CD4-positive, alpha-beta T cell (primary cell): Measurements from ENCODE around the gene SYNGR2. TPM values are rescaled to one million over a fixed set of nuclear protein-coding genes. Genes with fewer than 3 reads are reported as not detected.

Experiments
- ATAC-seq: fragments of 200-7000 bp; cut with Tn5 transposase; one replicate; pipeline ENCODE4 v1.10.0; 2022; ENCODE audit warnings: mild to moderate bottlenecking; ENCODE audit not compliant: poor library complexity
- CTCF ChIA-PET: fragments of 350-600 bp; sonication (Branson Sonifier 250); formaldehyde crosslinking; loops from one replicate; lab custom pipeline; 2021; ENCODE audit warnings: antibody characterized with exemption, inconsistent platforms; lab: Charles Lee
- POLR2A ChIA-PET: fragments of 350-600 bp; sonication (Branson Sonifier 250); formaldehyde crosslinking; loops from one replicate; lab custom pipeline; 2021; ENCODE audit warnings: antibody characterized with exemption, inconsistent platforms; lab: Charles Lee
- DNase-seq, 14 experiments: peaks; one replicate each; pipeline ENCODE4 v3.0.0-alpha.2; 2013 to 2020; ENCODE audit warnings: mixed read lengths in 2 of 14
- H3K27ac ChIP-seq, 2 donors: one replicate each; pipeline versions ENCODE4 v1.5.1 to v1.7.0; 2013; ENCODE audit warnings: low read length in 2 of 2, low read depth in 1 of 2, mild to moderate bottlenecking in 1 of 2
- H3K27me3 ChIP-seq, 2 experiments: 1 replicate in 1 of 2; 2 replicates in 1 of 2; pipeline versions ENCODE4 v1.6.1 to v1.7.0; 2013; ENCODE audit warnings: low read length in 2 of 2, control low read depth in 1 of 2, mild to moderate bottlenecking in 1 of 2, moderate library complexity in 1 of 2; ENCODE audit not compliant: insufficient read depth in 2 of 2, control insufficient read depth in 1 of 2
- H3K36me3 ChIP-seq: one replicate; pipeline ENCODE4 v1.6.1; 2013; ENCODE audit warnings: low read length, control low read depth; ENCODE audit not compliant: insufficient read depth
- H3K4me1 ChIP-seq: one replicate; pipeline ENCODE4 v1.6.1; 2013; ENCODE audit warnings: low read length, control low read depth; ENCODE audit not compliant: insufficient read depth
- H3K4me3 ChIP-seq: one replicate; pipeline ENCODE4 v1.5.1; 2013; ENCODE audit warnings: mild to moderate bottlenecking, low read length, moderate library complexity
- H3K9me3 ChIP-seq, 2 experiments: 1 replicate in 1 of 2; 2 replicates in 1 of 2; pipeline versions ENCODE4 v1.6.1 to v1.7.0; 2013; ENCODE audit warnings: low read length in 2 of 2, mild to moderate bottlenecking in 2 of 2, control low read depth in 1 of 2, moderate library complexity in 1 of 2; ENCODE audit not compliant: control insufficient read depth in 1 of 2, insufficient read depth in 1 of 2
- H3K27ac Mint-ChIP-seq: one replicate; pipeline ENCODE4 v1.8.0; 2020; ENCODE audit warnings: mixed read lengths
- H3K27me3 Mint-ChIP-seq: one replicate; pipeline ENCODE4 v1.8.0; 2021; ENCODE audit warnings: mixed read lengths
- H3K36me3 Mint-ChIP-seq: one replicate; pipeline ENCODE4 v1.8.0; 2021; ENCODE audit warnings: low read depth, mixed read lengths
- H3K4me1 Mint-ChIP-seq: one replicate; pipeline ENCODE4 v1.8.0; 2021; ENCODE audit warnings: low read depth, mixed read lengths
- H3K4me3 Mint-ChIP-seq: one replicate; pipeline ENCODE4 v1.8.0; 2020; ENCODE audit warnings: mild to moderate bottlenecking, mixed read lengths
- H3K9me3 Mint-ChIP-seq: one replicate; pipeline ENCODE4 v1.8.0; 2020; ENCODE audit warnings: mixed read lengths
- CTCF ChIP-seq: fragments of 200-600 bp; IDR thresholded peaks from one replicate; pipeline ENCODE4 v1.8.0; 2022; ENCODE audit warnings: antibody characterized with exemption, mild to moderate bottlenecking
- intact Hi-C, 2 experiments: fragments of 100-400 bp; cut with DNase I in 1 of 2; cut with micrococcal nuclease in 1 of 2; formaldehyde crosslinking; loops; one replicate each; pipeline versions ENCODE4 v1.15.1 to v1.9.0; 2023 to 2025; cut with DNase I, micrococcal nuclease
- total RNA-seq, 174 experiments: library from RNA in 2 of 174; stranded (reverse) in 2 of 174; gene quantifications; one replicate each; pipeline ENCODE4 v1.2.3 and lab custom pipeline; 2021 to 2026

The SYNGR2 gene
- total RNA-seq, 2 experiments from 2014 or later, result 34.9 to 41.3 TPM

DNA sequence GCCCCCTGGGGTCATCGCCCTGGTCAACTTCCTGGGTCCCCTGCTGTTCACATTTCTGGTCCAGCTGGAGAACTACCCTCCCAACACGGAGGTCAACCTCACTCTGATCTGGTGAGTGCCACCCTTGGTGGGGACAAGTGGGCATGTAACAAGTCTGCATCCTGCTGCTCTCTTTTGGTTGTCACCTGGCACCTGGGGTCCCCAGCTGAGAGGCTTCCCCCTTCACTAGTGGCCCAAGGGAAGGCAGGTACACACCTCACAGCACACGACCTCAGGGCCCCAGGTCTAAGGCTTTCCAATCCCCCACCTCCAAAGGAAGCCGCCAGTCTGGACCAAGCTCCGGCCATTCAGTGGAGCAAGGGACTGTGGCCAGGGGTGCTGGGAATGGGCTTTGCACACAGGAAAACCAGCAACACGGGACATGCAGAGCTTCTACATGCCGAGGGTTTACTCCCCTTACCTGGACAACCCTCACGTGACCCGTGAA is 33.4 kb upstream of the SYNGR2 start:
- Histone ChIP-seq H3K27me3 (no peaks in the 10 kb centered on the region), H3K4me3 (no peak overlapping the region), H3K9me3 (no peaks in the 10 kb centered on the region), H3K4me1 (peaks cover 90% of the 10 kb centered on the region), H3K36me3 (peaks cover 79% of the 10 kb centered on the region), H3K27ac (peak overlapping the region in 1 of 2 donors; percentile 22)
- Mint-ChIP-seq H3K4me3 (peak overlapping the region; percentile 72), H3K4me1 (peaks cover 78% of the 10 kb centered on the region), H3K27ac (peak overlapping the region; percentile 81), H3K9me3 (no peaks in the 10 kb centered on the region), H3K36me3 (peaks cover 84% of the 10 kb centered on the region), H3K27me3 (no peaks in the 10 kb centered on the region)
- CTCF ChIA-PET, result interaction anchor here (1.0 to 7.4 kb wide), 8 partner anchors 10 to 225 kb away, joined by 3 to 49 read pairs (median 8); partner anchors contain the start of gene SOCS3
- DNase-seq (no peak), ATAC-seq (no peak)
- no peak for TF ChIP-seq CTCF
- intact Hi-C loops, result loop anchor here (1.0 to 10.0 kb wide), 9 partner anchors 14 to 690 kb away; partner anchors contain the start of gene SYNGR2 (in 1 of the 2)
- POLR2A ChIA-PET, result interaction anchor here (1.0 to 16.9 kb wide), 11 partner anchors 8 to 116 kb away, joined by 3 to 766 read pairs (median 7); partner anchors contain the start of genes TMC6 and TMC8

- no peak for TF ChIP-seq CTCF
- intact Hi-C loops, result loop anchor here (2.0 to 10.0 kb wide), 2 partner anchors 41 to 691 kb away; no protein-coding TSS in a partner anchor
- Histone ChIP-seq H3K27ac (peak overlapping the region in 1 of 2 donors; percentile 17), H3K27me3 (no peaks in the 10 kb centered on the region), H3K36me3 (peaks cover 82% of the 10 kb centered on the region), H3K4me1 (peaks cover 94% of the 10 kb centered on the region), H3K4me3 (no peak overlapping the region), H3K9me3 (no peaks in the 10 kb centered on the region)
- no peak for DNase-seq
- H3K36me3 Mint-ChIP-seq, result peaks cover 80% of the 10 kb centered on the region
- H3K27me3 Mint-ChIP-seq, result no peaks in the 10 kb centered on the region
- ATAC-seq, result no peak
- POLR2A ChIA-PET, result interaction anchor here (0.7 to 16.9 kb wide), 7 partner anchors 11 to 976 kb away, joined by 3 to 766 read pairs (median 4); partner anchors contain the start of genes TMC6 and TMC8
- peak overlapping the region; percentile 81 for H3K27ac Mint-ChIP-seq
- H3K4me1 Mint-ChIP-seq, result peaks cover 74% of the 10 kb centered on the region
- H3K9me3 Mint-ChIP-seq, result no peaks in the 10 kb centered on the region
- CTCF ChIA-PET, result interaction anchor here (0.5 to 7.4 kb wide), 7 partner anchors 9 to 728 kb away, joined by 3 to 49 read pairs (median 3); partner anchors contain the start of gene SOCS3
- peak overlapping the region; percentile 72 for H3K4me3 Mint-ChIP-seq
Measured at GRCh38 chr17:78135858-78136500, 32.4 kb upstream of the SYNGR2 start.

DNA sequence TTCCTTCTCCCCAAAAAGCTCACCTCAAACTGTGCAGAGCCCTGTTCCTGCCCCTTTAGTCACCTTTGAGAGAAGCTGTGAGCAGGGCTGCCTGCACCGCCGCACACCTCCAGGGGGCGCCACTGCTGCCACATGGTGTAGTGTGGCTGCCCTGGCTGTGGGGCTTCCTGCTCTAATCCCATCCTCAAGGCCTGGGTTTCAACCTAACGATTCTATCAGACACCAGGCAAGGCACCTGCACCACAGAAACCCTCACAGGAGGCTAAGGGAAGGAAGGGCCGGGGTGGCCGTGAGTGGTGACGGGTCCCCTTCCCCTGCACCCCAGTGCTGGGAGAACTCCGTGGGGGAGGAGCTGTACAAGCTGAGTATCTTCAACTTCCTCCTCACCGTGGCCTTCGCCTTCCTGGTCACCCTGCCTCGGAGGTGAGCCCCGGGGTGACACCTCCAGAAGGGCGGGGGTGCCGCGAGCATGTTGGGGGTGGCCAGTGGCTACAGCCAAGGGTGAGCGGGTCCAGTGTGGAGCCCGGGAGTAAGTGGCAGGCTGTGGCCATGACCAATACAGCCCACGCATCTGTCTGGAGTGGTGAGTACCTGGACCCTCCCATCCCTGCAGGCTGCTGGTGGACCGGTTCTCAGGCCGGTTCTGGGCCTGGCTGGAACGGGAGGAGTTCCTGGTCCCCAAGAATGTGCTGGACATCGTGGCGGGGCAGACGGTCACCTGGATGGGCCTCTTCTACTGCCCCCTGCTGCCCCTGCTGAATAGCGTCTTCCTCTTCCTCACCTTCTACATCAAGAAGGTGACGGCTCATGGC is 30.8 kb upstream of the SYNGR2 start:
- TF ChIP-seq CTCF, result peak; percentile 67
- peak overlapping the region; percentile 47 to 55 for H3K27ac ChIP-seq
- Mint-ChIP-seq H3K4me1 (peaks cover 86% of the 10 kb centered on the region), H3K27ac (peak overlapping the region; percentile 81), H3K27me3 (no peaks in the 10 kb centered on the region), H3K4me3 (peak overlapping the region; percentile 86), H3K9me3 (no peaks in the 10 kb centered on the region), H3K36me3 (peaks cover 86% of the 10 kb centered on the region)
- H3K4me3 ChIP-seq, result no peak overlapping the region
- H3K36me3 ChIP-seq, result peaks cover 90% of the 10 kb centered on the region
- POLR2A ChIA-PET, result interaction anchor here (0.6 to 16.9 kb wide), 5 partner anchors 12 to 45 kb away, joined by 3 to 766 read pairs (median 32); partner anchors contain the start of genes TMC6 and TMC8
- intact Hi-C loops, result loop anchor here in 1 of 2 experiments (10.0 kb wide), 1 partner anchor 693 kb away; no protein-coding TSS in a partner anchor
- no peaks in the 10 kb centered on the region for H3K27me3 ChIP-seq
- CTCF ChIA-PET, result interaction anchor here (0.9 to 7.4 kb wide), 10 partner anchors 10 to 181 kb away, joined by 3 to 49 read pairs (median 4); no protein-coding TSS in a partner anchor
- ATAC-seq, result no peak
- H3K9me3 ChIP-seq, result no peaks in the 10 kb centered on the region
- peak in 9 of 14 experiments; percentile 40 to 77 (median 57) for DNase-seq
- peaks cover 100% of the 10 kb centered on the region for H3K4me1 ChIP-seq
